Heart right ventricle (tissue), 16 donors: ENCODE results near the gene MRPL4. TPM values are rescaled to one million over a fixed set of nuclear protein-coding genes. Genes with fewer than 3 reads are reported as not detected.

Experiments used
- ATAC-seq, 8 donors: fragments of 200-7000 bp; cut with Tn5 transposase; one replicate each; pipeline ENCODE4 v1.9.1; 2020; ENCODE audit warnings: mild to moderate bottlenecking in 8 of 8, moderate library complexity in 8 of 8, moderate number of reproducible peaks in 1 of 8
- DNase-seq, 2 donors: peaks; one replicate each; pipeline ENCODE4 v3.0.0-alpha.2; 2020
- H3K27ac ChIP-seq, 10 donors: fragments of 200-600 bp; sonication (generic) in 2 of 10; one replicate each; pipeline versions ENCODE4 v1.5.0 to v1.8.0; 2020 to 2022; ENCODE audit warnings: mild to moderate bottlenecking in 3 of 10
- H3K27me3 ChIP-seq, 7 donors: fragments of 200-600 bp; one replicate each; pipeline ENCODE4 v1.8.0; 2021 to 2022; ENCODE audit warnings: mild to moderate bottlenecking in 2 of 7
- H3K36me3 ChIP-seq, 9 donors: fragments of 200-600 bp; sonication (generic) in 1 of 9; one replicate each; pipeline versions ENCODE4 v1.5.0 to v1.8.0; 2020 to 2022; ENCODE audit warnings: mild to moderate bottlenecking in 2 of 9
- H3K4me1 ChIP-seq, 9 donors: fragments of 200-600 bp; sonication (generic) in 1 of 9; one replicate each; pipeline versions ENCODE4 v1.5.0 to v1.8.0; 2020 to 2022; ENCODE audit warnings: mild to moderate bottlenecking in 4 of 9
- H3K4me3 ChIP-seq, 10 donors: fragments of 200-600 bp; sonication (generic) in 2 of 10; one replicate each; pipeline versions ENCODE4 v1.5.0 to v1.8.0; 2020 to 2022; ENCODE audit warnings: mild to moderate bottlenecking in 7 of 10, moderate library complexity in 2 of 10
- H3K9me3 ChIP-seq, 11 donors: fragments of 200-600 bp in 10 of 11; sonication (generic) in 2 of 11; one replicate each; pipeline versions ENCODE4 v1.5.0 to v1.8.0; 2013 to 2022; ENCODE audit warnings: mild to moderate bottlenecking in 2 of 11, control low read depth in 1 of 11, moderate library complexity in 1 of 11
- CTCF ChIP-seq, 9 donors: fragments of 200-600 bp; sonication (generic) in 2 of 9; IDR thresholded peaks; one replicate each; pipeline versions ENCODE4 v1.5.0 to v1.8.0; 2021 to 2022; ENCODE audit warnings: antibody characterized with exemption in 9 of 9, mild to moderate bottlenecking in 5 of 9, moderate library complexity in 1 of 9
- WGBS, 2 donors: extraction: QIAGEN DNeasy Blood & Tissue Kit; methylation state at CpG; one replicate each; pipeline ENCODE4 v1.1.7; 2013; ENCODE audit warnings: inconsistent platforms in 1 of 2; 5-methylcytosine and 5-hydroxymethylcytosine counted together
- intact Hi-C, 10 donors: fragments of 100-400 bp; cut with DNase I; formaldehyde crosslinking; loops; one replicate each; pipeline versions ENCODE4 v1.11.1 to v1.14.2; 2022
- long read RNA-seq, 3 donors: library from polyadenylated mRNA; unstranded; transcript quantifications; one replicate each; pipeline ENCODE4 v2.0.0, GENCODE V29; 2020 to 2021
- polyA plus RNA-seq, 2 donors: library from polyadenylated mRNA; stranded (reverse); fragments of 200-250 nt; gene quantifications; one replicate each; pipeline ENCODE4 v1.2.3, GENCODE V29; 2013
- total RNA-seq, 10 donors: library from RNA; stranded (reverse); fragmentation: NEBNext Ultra II Directional in 3 of 10; extraction: Animal tissue kit (Norgen Biotek cat#: 25700) in 3 of 10; gene quantifications; one replicate each; pipeline versions ENCODE4 v1.2.1 to v1.2.4, GENCODE V29; 2021 to 2023
- donor health status: Arrhythmogenic right ventricular cardiomyopathy.
- donor health status: ischemic (EF 13 %, LVEDD 7.1; RV severe dilation, severe dysfunction).
- donor health status: healthy with polysubstance abuse.
- donor health status: DM: no; HTN: yes; CAD: no.
- donor health status: DM: no; HTN: no; CAD: no.
- donor health status: ischemic (EF 25% LVEDD 6.9; RV normal size, moderate dysfunction).
- donor health status: ischemic (EF 25% LVEDD 5.7; RV mildly dilated, moderate dysfunction).
- donor health status: healthy.
- donor health status: DM: yes; HTN: yes; CAD: no.
- donor health status: Ischemic cardiomyopathy.
- donor health status: ischemic (EF 35%, LVEDD 5.7; RV mildly dilated, moderate dysfunction).
- donor health status: nonischemic (EF 11% LVEDD 7.7; RV severe dilation, severe dysfunction).
- donor health status: DM: yes; HTN: yes; CAD: no.
- donor health status: PGD.
- donor health status: ischemic (EF 29% LVEDD 5.4; RV normal size, mild dysfunction).
- donor health status: nonischemic (EF 23%, LVEDD 6.1; RV moderate dilation, normal function).

MRPL4 gene
- 10 to 100 TPM; 53.2 to 94.3 (median 69.0) TPM for total RNA-seq
- 100 to 1,000 TPM in 1 of 2 donors, 10 to 100 TPM in 1; 29.0 to 101 TPM for polyA plus RNA-seq
- long read RNA-seq, donor 1, transcript MRPL4-201 (9 exons, 1,455 nt) = major isoform, 27 of 56 reads
- long read RNA-seq, donor 1, transcript MRPL4-207 (8 exons, 1,423 nt) = minor isoform, 10 of 56 reads
- long read RNA-seq, donor 1, partial matches to known transcripts = 13 of 56 reads
- long read RNA-seq, donor 1, other reads (novel, unspliced or antisense) = 6 of 56 reads
- long read RNA-seq, donor 2, transcript MRPL4-207 (8 exons, 1,423 nt) = minor isoform, 13 of 85 reads
- long read RNA-seq, donor 2, transcript MRPL4-201 (9 exons, 1,455 nt) = major isoform, 50 of 85 reads
- long read RNA-seq, donor 2, partial matches to known transcripts = 13 of 85 reads
- long read RNA-seq, donor 2, other reads (novel, unspliced or antisense) = 7 of 85 reads
- long read RNA-seq, donor 3, transcript MRPL4-201 (9 exons, 1,455 nt) = major isoform, 48 of 67 reads
- long read RNA-seq, donor 3, transcript MRPL4-207 (8 exons, 1,423 nt) = minor isoform, 9 of 67 reads
- long read RNA-seq, donor 3, partial matches to known transcripts = 4 of 67 reads
- long read RNA-seq, donor 3, other reads (novel, unspliced or antisense) = 6 of 67 reads

GRCh38 chr19:10251792-10252694 is at the start of gene MRPL4:
Gene MRPL4 (plus strand): TSS chr19:10252214. CDS start chr19:10252254, 40 bp downstream.
- ATAC-seq = peak; percentile 94 to 97 (median 96)
- H3K4me3 ChIP-seq = peak within 1 kb of the TSS; percentile 47 to 99 (median 82)
- H3K4me1 ChIP-seq = peaks cover 0 to 32% (median 14%) of the 10 kb centered on the region in 9 donors
- intact Hi-C loops = loop anchor here in 8 of 10 donors (2.0 to 10.0 kb wide), 7 partner anchors 21 to 320 kb away; partner anchors contain the start of genes PPAN (in 2 of the 8), DNMT1 (in 1 of the 8), OLFM2 (in 1 of the 8) and S1PR2 (in 1 of the 8)
- WGBS, 2 donors = 1% methylated on average over 75 to 77 of the region's 77 CpGs
- peak within 1 kb of the TSS; percentile 44 to 95 (median 88) for H3K27ac ChIP-seq
- H3K9me3 ChIP-seq = no peaks in the 10 kb centered on the region
- H3K27me3 ChIP-seq = no peaks in the 10 kb centered on the region
- TF ChIP-seq CTCF (IDR thresholded peaks at IDR 0.05) = no peak
- DNase-seq = peak; percentile 91 to 98
- peaks cover 0 to 36% (median 16%) of the 10 kb centered on the region in 9 donors for H3K36me3 ChIP-seq

- H3K9me3 ChIP-seq = peaks cover 0 to 7% (median 0%) of the 10 kb centered on the region in 11 donors
- peaks cover 0 to 10% (median 0%) of the 10 kb centered on the region in 9 donors for H3K4me1 ChIP-seq
- H3K36me3 ChIP-seq = no peaks in the 10 kb centered on the region
- TF ChIP-seq CTCF (IDR thresholded peaks at IDR 0.05) = no peak
- H3K27me3 ChIP-seq = no peaks in the 10 kb centered on the region
- H3K4me3 ChIP-seq = no peak overlapping the region
- 94 to 95% methylated on average over 3 of the region's 3 CpGs for WGBS, 2 donors
- no peak for ATAC-seq
- intact Hi-C loops = no loop called here
- DNase-seq = no peak
- H3K27ac ChIP-seq = no peak overlapping the region
Observed at GRCh38 chr19:10203686-10204085, 48.3 kb upstream of the MRPL4 start.

GRCh38 chr19:10205636-10206035 is 46.4 kb upstream of the MRPL4 start:
- Histone ChIP-seq H3K36me3 (no peaks in the 10 kb centered on the region), H3K4me3 (no peak overlapping the region), H3K9me3 (peaks cover 0 to 7% (median 0%) of the 10 kb centered on the region in 11 donors), H3K4me1 (peaks cover 0 to 15% (median 0%) of the 10 kb centered on the region in 9 donors), H3K27ac (no peak overlapping the region), H3K27me3 (no peaks in the 10 kb centered on the region)
- WGBS, 2 donors = 94 to 96% methylated on average over 4 of the region's 4 CpGs
- intact Hi-C loops = no loop called here
- no peak for ATAC-seq
- TF ChIP-seq CTCF (IDR thresholded peaks at IDR 0.05) = no peak
- DNase-seq = no peak
